Astrocyte (in vitro differentiated cells and primary cell): ENCODE results near the gene HBG2. TPM values are rescaled to one million over a fixed set of nuclear protein-coding genes. Genes with fewer than 3 reads are reported as not detected.

Experiments used
- DNase-seq: peaks from one replicate; pipeline ENCODE4 v3.0.0-alpha.2; 2010; ENCODE audit warnings: low read depth
- FAIRE-seq: peaks from 2 replicates; lab custom pipeline; 2011; peaks lifted over from hg19 to GRCh38; lab: Jason Lieb, UNC
- H2AFZ ChIP-seq: 2 replicates; pipeline ENCODE4 v1.6.0; 2012; ENCODE audit warnings: low read depth, low read length, inconsistent platforms
- H3K27ac ChIP-seq: 2 replicates; pipeline ENCODE4 v1.5.1; 2011; ENCODE audit warnings: low read depth, low read length, inconsistent platforms
- H3K27me3 ChIP-seq: 2 replicates; pipeline ENCODE4 v1.6.0; 2011; ENCODE audit warnings: low read length, inconsistent platforms; ENCODE audit not compliant: insufficient read depth
- H3K36me3 ChIP-seq: 2 replicates; pipeline ENCODE4 v1.5.1; 2011; ENCODE audit warnings: low read length, inconsistent platforms; ENCODE audit not compliant: insufficient read depth
- H3K4me1 ChIP-seq: 2 replicates; pipeline ENCODE4 v1.5.1; 2011; ENCODE audit warnings: low read length, inconsistent platforms; ENCODE audit not compliant: insufficient read depth
- H3K4me2 ChIP-seq: 2 replicates; pipeline ENCODE4 v1.6.0; 2012; ENCODE audit warnings: low read length, inconsistent platforms
- H3K4me3 ChIP-seq: 2 replicates; pipeline ENCODE4 v1.5.1; 2011; ENCODE audit warnings: low read depth, mild to moderate bottlenecking, low read length, inconsistent platforms; ENCODE audit not compliant: insufficient read depth
- H3K79me2 ChIP-seq: 2 replicates; pipeline ENCODE4 v1.6.0; 2012; ENCODE audit warnings: mild to moderate bottlenecking, low read length, inconsistent platforms; ENCODE audit not compliant: insufficient read depth
- H3K9ac ChIP-seq: 2 replicates; pipeline ENCODE4 v1.6.0; 2012; ENCODE audit warnings: mild to moderate bottlenecking, low read length, inconsistent platforms
- H3K9me3 ChIP-seq: 2 replicates; pipeline ENCODE4 v1.5.1; 2012; ENCODE audit warnings: low read depth, mild to moderate bottlenecking, low read length, inconsistent platforms; ENCODE audit not compliant: insufficient read depth
- H4K20me1 ChIP-seq: 2 replicates; pipeline ENCODE4 v1.6.0; 2012; ENCODE audit warnings: low read length, inconsistent platforms; ENCODE audit not compliant: insufficient read depth
- H3K27ac Mint-ChIP-seq: one replicate; pipeline ENCODE4 v1.8.0; 2021; ENCODE audit warnings: mild to moderate bottlenecking, mixed read lengths; ENCODE audit not compliant: unreplicated experiment
- H3K27me3 Mint-ChIP-seq: one replicate; pipeline ENCODE4 v1.8.0; 2021; ENCODE audit warnings: low read depth, mixed read lengths; ENCODE audit not compliant: unreplicated experiment
- H3K36me3 Mint-ChIP-seq: one replicate; pipeline ENCODE4 v1.8.0; 2021; ENCODE audit warnings: low read depth, mixed read lengths; ENCODE audit not compliant: unreplicated experiment
- H3K4me1 Mint-ChIP-seq: one replicate; pipeline ENCODE4 v1.8.0; 2021; ENCODE audit warnings: low read depth, mixed read lengths; ENCODE audit not compliant: unreplicated experiment
- H3K4me3 Mint-ChIP-seq: one replicate; pipeline ENCODE4 v1.8.0; 2021; ENCODE audit warnings: mild to moderate bottlenecking, moderate library complexity, mixed read lengths; ENCODE audit not compliant: unreplicated experiment
- H3K9me3 Mint-ChIP-seq: one replicate; pipeline ENCODE4 v1.8.0; 2021; ENCODE audit warnings: mild to moderate bottlenecking, mixed read lengths; ENCODE audit not compliant: unreplicated experiment
- CTCF ChIP-seq: IDR thresholded peaks from 2 replicates; pipeline ENCODE4 v1.5.1; 2011; ENCODE audit warnings: low read depth, mild to moderate bottlenecking, inconsistent platforms, low read length, moderate library complexity; ENCODE audit not compliant: insufficient read depth
- EZH2 ChIP-seq: IDR thresholded peaks from 2 replicates; pipeline ENCODE4 v1.6.1; 2012; ENCODE audit warnings: mild to moderate bottlenecking, low read length, inconsistent platforms; ENCODE audit not compliant: insufficient read depth
- total RNA-seq: library from RNA; stranded (reverse); gene quantifications from 2 replicates; pipeline ENCODE4 v1.2.1, GENCODE V29; 2021

Gene HBG2
- total RNA-seq, 1 donor from 2014 or later = not detected

GRCh38 chr11:5247472-5248192 lies 6.9 kb downstream of the HBG2 start:
- Mint-ChIP-seq H3K27me3 (peaks cover under 1% of the 10 kb centered on the region), H3K4me1 (peaks cover 9% of the 10 kb centered on the region), H3K4me3 (no peak overlapping the region), H3K27ac (no peak overlapping the region), H3K36me3 (no peaks in the 10 kb centered on the region), H3K9me3 (peaks cover 3% of the 10 kb centered on the region)
- Histone ChIP-seq H3K4me3 (no peak overlapping the region), H3K79me2 (no peaks in the 10 kb centered on the region), H3K27ac (no peak overlapping the region), H3K4me1 (no peaks in the 10 kb centered on the region), H3K36me3 (no peaks in the 10 kb centered on the region), H3K27me3 (no peaks in the 10 kb centered on the region), H2AFZ (no peak overlapping the region), H3K4me2 (no peak overlapping the region), H3K9ac (no peak overlapping the region), H4K20me1 (no peaks in the 10 kb centered on the region), H3K9me3 (no peaks in the 10 kb centered on the region)
- DNase-seq = no peak
- no peak for TF ChIP-seq CTCF
- no peak for TF ChIP-seq EZH2
- no peak for FAIRE-seq

- no peak for TF ChIP-seq EZH2
- TF ChIP-seq CTCF = no peak
- no peak overlapping the region for H3K4me2 ChIP-seq
- Mint-ChIP-seq H3K9me3 (peaks cover 3% of the 10 kb centered on the region), H3K4me1 (peaks cover 9% of the 10 kb centered on the region), H3K4me3 (no peak overlapping the region), H3K27ac (no peak overlapping the region), H3K36me3 (no peaks in the 10 kb centered on the region), H3K27me3 (no peaks in the 10 kb centered on the region)
- H2AFZ ChIP-seq = no peak overlapping the region
- no peaks in the 10 kb centered on the region for H3K36me3 ChIP-seq
- FAIRE-seq = no peak
- no peak for DNase-seq
- H3K4me1 ChIP-seq = no peaks in the 10 kb centered on the region
- H3K27ac ChIP-seq = no peak overlapping the region
- no peaks in the 10 kb centered on the region for H3K79me2 ChIP-seq
- H4K20me1 ChIP-seq = no peaks in the 10 kb centered on the region
- no peak overlapping the region for H3K4me3 ChIP-seq
- H3K9ac ChIP-seq = no peak overlapping the region
- H3K9me3 ChIP-seq = no peaks in the 10 kb centered on the region
- no peaks in the 10 kb centered on the region for H3K27me3 ChIP-seq
Measured at GRCh38 chr11:5246772-5247471, 7.7 kb downstream of the HBG2 start.

- DNase-seq (no peak), FAIRE-seq (no peak)
- Histone ChIP-seq H3K4me1 (no peaks in the 10 kb centered on the region), H3K4me3 (no peak overlapping the region), H2AFZ (no peak overlapping the region), H4K20me1 (no peaks in the 10 kb centered on the region), H3K27me3 (no peaks in the 10 kb centered on the region), H3K4me2 (no peak overlapping the region), H3K79me2 (no peaks in the 10 kb centered on the region), H3K27ac (no peak overlapping the region), H3K36me3 (no peaks in the 10 kb centered on the region), H3K9ac (no peak overlapping the region), H3K9me3 (no peaks in the 10 kb centered on the region)
- no peak for TF ChIP-seq CTCF
- no peak for TF ChIP-seq EZH2
- H3K4me3 Mint-ChIP-seq = no peak overlapping the region
- peaks cover 2% of the 10 kb centered on the region for H3K9me3 Mint-ChIP-seq
- peaks cover 9% of the 10 kb centered on the region for H3K4me1 Mint-ChIP-seq
- no peak overlapping the region for H3K27ac Mint-ChIP-seq
- H3K27me3 Mint-ChIP-seq = no peaks in the 10 kb centered on the region
- no peaks in the 10 kb centered on the region for H3K36me3 Mint-ChIP-seq
Measured at GRCh38 chr11:5245155-5245554, 9.4 kb downstream of the HBG2 start.
